H9 (cell line): ENCODE data around the gene DSE. TPM values are rescaled to one million over a fixed set of nuclear protein-coding genes. Genes with fewer than 3 reads are reported as not detected.

Source experiments
- DNase-seq: peaks from one replicate; pipeline ENCODE4 v3.0.0-alpha.2; 2017
- H2AFZ ChIP-seq: one replicate; pipeline ENCODE4 v1.6.1; 2013; ENCODE audit warnings: mild to moderate bottlenecking, low read length, control low read depth, moderate library complexity
- H2AK5ac ChIP-seq: 2 replicates; pipeline ENCODE4 v1.6.1; 2013; ENCODE audit warnings: low read length, control low read depth, mixed read lengths; ENCODE audit not compliant: insufficient read length
- H2BK120ac ChIP-seq: one replicate; pipeline ENCODE4 v1.6.1; 2013; ENCODE audit warnings: low read depth, mild to moderate bottlenecking, low read length, control low read depth, inconsistent platforms; ENCODE audit not compliant: poor library complexity, severe bottlenecking
- H2BK12ac ChIP-seq: 2 replicates; pipeline ENCODE4 v1.6.1; 2013; ENCODE audit warnings: low read length, control low read depth, mixed read lengths, low read depth; ENCODE audit not compliant: insufficient read length
- H2BK15ac ChIP-seq: 2 replicates; pipeline ENCODE4 v1.6.1; 2013; ENCODE audit warnings: low read depth, low read length, control low read depth
- H2BK20ac ChIP-seq: one replicate; pipeline ENCODE4 v1.6.1; 2013; ENCODE audit warnings: low read depth, mild to moderate bottlenecking, low read length, control low read depth, inconsistent platforms; ENCODE audit not compliant: poor library complexity, severe bottlenecking
- H2BK5ac ChIP-seq: 2 replicates; pipeline ENCODE4 v1.6.1; 2013; ENCODE audit warnings: low read length, control low read depth, mixed read lengths; ENCODE audit not compliant: insufficient read length
- H3K14ac ChIP-seq: 2 replicates; pipeline ENCODE4 v1.6.1; 2013; ENCODE audit warnings: low read length, control low read depth; ENCODE audit not compliant: insufficient read depth
- H3K18ac ChIP-seq: 2 replicates; pipeline ENCODE4 v1.6.1; 2013; ENCODE audit warnings: low read depth, mild to moderate bottlenecking, mixed read lengths, low read length, control low read depth; ENCODE audit not compliant: insufficient read length
- H3K23ac ChIP-seq: 2 replicates; pipeline ENCODE4 v1.6.1; 2013; ENCODE audit warnings: low read length, control low read depth, mixed read lengths, low read depth; ENCODE audit not compliant: insufficient read length
- H3K23me2 ChIP-seq: 2 replicates; pipeline ENCODE4 v1.6.1; 2013; ENCODE audit warnings: low read depth, mild to moderate bottlenecking, mixed read lengths, low read length, control low read depth; ENCODE audit not compliant: insufficient read length, poor library complexity, severe bottlenecking
- H3K27ac ChIP-seq: 2 replicates; pipeline ENCODE4 v1.5.1; 2013; ENCODE audit warnings: low read length, control low read depth, mixed read lengths, low read depth; ENCODE audit not compliant: insufficient read length
- H3K27me3 ChIP-seq: 2 replicates; pipeline ENCODE4 v1.6.1; 2013; ENCODE audit warnings: low read length, control low read depth, inconsistent platforms; ENCODE audit not compliant: insufficient read depth
- H3K4ac ChIP-seq: 2 replicates; pipeline ENCODE4 v1.6.1; 2013; ENCODE audit warnings: low read depth, mild to moderate bottlenecking, control low read depth, inconsistent platforms, low read length, moderate library complexity
- H3K4me1 ChIP-seq: 2 replicates; pipeline ENCODE4 v1.6.1; 2013; ENCODE audit warnings: low read length, control low read depth, inconsistent platforms; ENCODE audit not compliant: insufficient read depth
- H3K4me2 ChIP-seq: 2 replicates; pipeline ENCODE4 v1.6.1; 2013; ENCODE audit warnings: low read length, control low read depth, mixed read lengths; ENCODE audit not compliant: insufficient read length, insufficient read depth
- H3K56ac ChIP-seq: 2 replicates; pipeline ENCODE4 v1.6.1; 2013; ENCODE audit warnings: low read depth, mild to moderate bottlenecking, mixed read lengths, low read length, control low read depth; ENCODE audit not compliant: insufficient read length
- H3K79me1 ChIP-seq: 2 replicates; pipeline ENCODE4 v1.6.1; 2013; ENCODE audit warnings: low read depth, mild to moderate bottlenecking, moderate library complexity, low read length, control low read depth, inconsistent platforms; ENCODE audit not compliant: insufficient read depth, poor library complexity, severe bottlenecking
- H3K79me2 ChIP-seq: 2 replicates; pipeline ENCODE4 v1.6.1; 2013; ENCODE audit warnings: low read length, control low read depth, inconsistent platforms; ENCODE audit not compliant: insufficient read depth
- H3K9ac ChIP-seq: 2 replicates; pipeline ENCODE4 v1.6.1; 2013; ENCODE audit warnings: low read length, control low read depth, mixed read lengths; ENCODE audit not compliant: insufficient read length; ENCODE audit errors: extremely low read depth
- H3K9me3 ChIP-seq: one replicate; pipeline ENCODE4 v1.6.1; 2013; ENCODE audit warnings: low read depth, low read length, inconsistent platforms; ENCODE audit not compliant: control insufficient read depth
- H3T11ph ChIP-seq: one replicate; pipeline ENCODE4 v1.6.1; 2013; ENCODE audit warnings: mild to moderate bottlenecking, low read length, control low read depth, inconsistent platforms
- H4K20me1 ChIP-seq: one replicate; pipeline ENCODE4 v1.6.1; 2013; ENCODE audit not compliant: control insufficient read depth, insufficient read length, insufficient read depth
- H4K5ac ChIP-seq: 2 replicates; pipeline ENCODE4 v1.6.1; 2013; ENCODE audit warnings: low read depth, mild to moderate bottlenecking, mixed read lengths, low read length, control low read depth; ENCODE audit not compliant: insufficient read length
- H4K8ac ChIP-seq: replicated peaks from 2 replicates; pipeline ENCODE4 v1.6.1; 2013; ENCODE audit warnings: low read length, control low read depth, mixed read lengths, low read depth; ENCODE audit not compliant: insufficient read length
- H4K91ac ChIP-seq: 2 replicates; pipeline ENCODE4 v1.6.1; 2013; ENCODE audit warnings: low read depth, mild to moderate bottlenecking, moderate library complexity, mixed read lengths, low read length, control low read depth; ENCODE audit not compliant: insufficient read length
- H3K27ac Mint-ChIP-seq, 3 experiments: 2 replicates in 2 of 3; 3 replicates in 1 of 3; pipeline ENCODE4 v1.8.0; 2020 to 2021; ENCODE audit warnings: mixed read lengths in 3 of 3, mild to moderate bottlenecking in 1 of 3, moderate library complexity in 1 of 3
- H3K27me3 Mint-ChIP-seq: 2 replicates; pipeline ENCODE4 v1.8.0; 2021; ENCODE audit warnings: low read depth, mild to moderate bottlenecking, moderate library complexity, mixed read lengths
- H3K36me3 Mint-ChIP-seq, 3 experiments: 2 replicates in 2 of 3; 3 replicates in 1 of 3; pipeline ENCODE4 v1.8.0; 2020 to 2021; ENCODE audit warnings: low read depth in 3 of 3, mixed read lengths in 3 of 3; ENCODE audit not compliant: insufficient read depth in 1 of 3
- H3K4me1 Mint-ChIP-seq, 2 experiments: 2 replicates each; pipeline ENCODE4 v1.8.0; 2020; ENCODE audit warnings: mixed read lengths in 2 of 2
- H3K4me3 Mint-ChIP-seq, 2 experiments: 2 replicates in 1 of 2; 3 replicates in 1 of 2; pipeline ENCODE4 v1.8.0; 2020 to 2021; ENCODE audit warnings: mild to moderate bottlenecking in 2 of 2, mixed read lengths in 2 of 2, moderate library complexity in 1 of 2
- H3K9me3 Mint-ChIP-seq, 2 experiments: 2 replicates in 1 of 2; 3 replicates in 1 of 2; pipeline ENCODE4 v1.8.0; 2020; ENCODE audit warnings: mild to moderate bottlenecking in 2 of 2, mixed read lengths in 2 of 2, moderate library complexity in 1 of 2
- CTCF ChIP-seq: fragments of 200-600 bp; sonication (generic); conservative IDR thresholded peaks from 3 replicates; pipeline ENCODE4 v1.8.0; 2021; ENCODE audit warnings: antibody characterized with exemption, mild to moderate bottlenecking
- WGBS: extraction: QIAGEN DNeasy Blood & Tissue Kit; methylation state at CpG from one replicate; pipeline ENCODE4 v1.1.7; 2013; ENCODE audit warnings: missing lambda C conversion rate, low lambda C conversion rate, mixed read lengths; ENCODE audit not compliant: insufficient read length; ENCODE audit errors: extremely low coverage; 5-methylcytosine and 5-hydroxymethylcytosine counted together
- total RNA-seq: library from RNA; stranded (reverse); gene quantifications from 2 replicates; pipeline ENCODE4 v1.2.1, GENCODE V29; 2021

The DSE gene
- total RNA-seq, 1 experiment from 2014 or later: 45.6 TPM

DNA sequence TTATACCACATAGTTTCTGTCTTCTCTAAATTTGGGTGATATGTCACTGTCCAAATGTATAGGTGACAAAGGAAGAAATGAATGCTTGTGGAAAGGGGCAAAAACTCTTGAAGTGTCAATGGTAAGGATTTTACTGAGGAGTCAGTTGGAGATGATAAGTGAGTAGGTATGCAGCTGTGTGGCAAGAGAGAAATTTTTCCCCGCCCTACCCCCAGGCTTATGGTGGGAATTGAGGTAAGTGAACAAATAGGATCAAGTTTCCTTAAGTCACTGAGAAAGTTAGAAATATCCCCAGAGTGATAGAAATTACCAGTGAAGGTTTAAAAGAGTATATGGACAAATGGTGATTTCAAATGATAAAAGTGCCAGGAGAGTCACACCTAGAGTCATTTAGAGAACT lies 11.8 kb downstream of the DSE start:
- no peak overlapping the region for H3K9ac ChIP-seq
- H4K20me1 ChIP-seq: no peaks in the 10 kb centered on the region
- no peaks in the 10 kb centered on the region for H3K27me3 Mint-ChIP-seq
- H3K9me3 ChIP-seq: no peaks in the 10 kb centered on the region
- H3K4me2 ChIP-seq: no peak overlapping the region
- H3K23ac ChIP-seq: no peak overlapping the region
- peaks cover 22 to 33% of the 10 kb centered on the region in 2 experiments for H3K4me1 Mint-ChIP-seq
- no peaks in the 10 kb centered on the region for H3K23me2 ChIP-seq
- no peak overlapping the region for H3T11ph ChIP-seq
- H2BK12ac ChIP-seq: no peak overlapping the region
- H3K9me3 Mint-ChIP-seq: no peaks in the 10 kb centered on the region
- H3K79me2 ChIP-seq: peaks cover 10% of the 10 kb centered on the region; the same call in 1 of the 2 replicates
- H3K18ac ChIP-seq: no peak overlapping the region
- H3K4ac ChIP-seq: no peak overlapping the region
- no peak for DNase-seq
- peaks cover 0 to 7% (median 0%) of the 10 kb centered on the region in 3 experiments; a peak in 3 of 7 replicates for H3K36me3 Mint-ChIP-seq
- peaks cover 3% of the 10 kb centered on the region for H3K79me1 ChIP-seq
- no peak for TF ChIP-seq CTCF
- no peak overlapping the region for H3K56ac ChIP-seq
- peaks cover 8% of the 10 kb centered on the region for H3K4me1 ChIP-seq
- H2BK5ac ChIP-seq: no peak overlapping the region
- H3K14ac ChIP-seq: no peak overlapping the region
- H2BK15ac ChIP-seq: no peak overlapping the region
- H2BK120ac ChIP-seq: no peak overlapping the region
- H2AFZ ChIP-seq: no peak overlapping the region
- no peak overlapping the region for H4K5ac ChIP-seq
- H2AK5ac ChIP-seq: no peak overlapping the region
- no peak overlapping the region for H2BK20ac ChIP-seq
- H4K8ac ChIP-seq: no peak overlapping the region
- no CpG with 5 or more reads among the region's 1 CpG for WGBS
- H4K91ac ChIP-seq: no peak overlapping the region
- no peak overlapping the region for H3K27ac ChIP-seq
- H3K27me3 ChIP-seq: no peaks in the 10 kb centered on the region
- no peak overlapping the region for H3K27ac Mint-ChIP-seq
- H3K4me3 Mint-ChIP-seq: no peak overlapping the region
